ENCODE results near the gene MEX3D. TPM values are rescaled to one million over a fixed set of nuclear protein-coding genes. Genes with fewer than 3 reads are reported as not detected.

Gene MEX3D
- 81.6 and 161 TPM in 2 replicates for total RNA-seq

GRCh38 chr19:1568320-1569019, at the start of gene MEX3D:
Gene MEX3D (minus strand): TSS chr19:1568325. CDS start chr19:1568058, 267 bp downstream.

GRCh38 chr19:1605236-1606137, 37.4 kb upstream of the MEX3D start, which contains the start of gene UQCR11:
Gene UQCR11 (minus strand): TSS chr19:1605462. CDS start chr19:1605409, 53 bp downstream.

GRCh38 chr19:1592755-1593500, 24.8 kb upstream of the MEX3D start, which contains the start of gene MBD3:
Gene MBD3 (minus strand): TSS chr19:1592865. CDS start chr19:1592631, 234 bp downstream.

GRCh38 chr19:1523412-1524286, 44.5 kb downstream of the MEX3D start, which contains the start of gene PLK5:
Gene PLK5 (plus strand): TSS chr19:1524077. CDS start chr19:1526997, 2,920 bp downstream.

GRCh38 chr19:1512671-1513498, 55.2 kb downstream of the MEX3D start, which contains the start of gene ADAMTSL5:
Gene ADAMTSL5 (minus strand): TSS chr19:1513019. CDS start chr19:1510943, 2,076 bp downstream.

Other genes with a start within 250 kb of the MEX3D start
- gene NDUFS7, start 184.4 kb downstream of the MEX3D start, total RNA-seq = 104 and 113 TPM in 2 replicates
- 25.4 and 48.9 TPM in 2 replicates for gene GAMT, start 166.8 kb downstream of the MEX3D start, total RNA-seq
- 76.1 and 80.6 TPM in 2 replicates for gene DAZAP1, start 160.7 kb downstream of the MEX3D start, total RNA-seq
- 588 and 889 TPM in 2 replicates for gene RPS15, start 129.9 kb downstream of the MEX3D start, total RNA-seq
- gene APC2, start 118.2 kb downstream of the MEX3D start, total RNA-seq = 0.21 and 0.24 TPM in 2 replicates
- 33.7 and 37.8 TPM in 2 replicates for gene C19orf25, start 89.1 kb downstream of the MEX3D start, total RNA-seq
- gene PCSK4, start 78.0 kb downstream of the MEX3D start, total RNA-seq = 0.43 and 3.4 TPM in 2 replicates
- gene REEP6, start 77.1 kb downstream of the MEX3D start, total RNA-seq = 4.1 and 4.3 TPM in 2 replicates
- gene ADAMTSL5, start 55.3 kb downstream of the MEX3D start, total RNA-seq = 4.5 and 8.9 TPM in 2 replicates
- gene PLK5, start 44.2 kb downstream of the MEX3D start, total RNA-seq = not detected in 2 replicates
- gene MBD3, start 24.5 kb upstream of the MEX3D start, total RNA-seq = 77.8 and 82.7 TPM in 2 replicates
- gene UQCR11, start 37.1 kb upstream of the MEX3D start, total RNA-seq = 75.7 and 76.4 TPM in 2 replicates
- 114 and 129 TPM in 2 replicates for gene TCF3, start 84.3 kb upstream of the MEX3D start, total RNA-seq
- under 0.01 TPM in 1 of 2 replicates, not detected in the other for gene ONECUT3, start 185.2 kb upstream of the MEX3D start, total RNA-seq
- 1.2 TPM in 1 of 2 replicates, not detected in the other for gene ATP8B3, start 244.0 kb upstream of the MEX3D start, total RNA-seq